Measurements from ENCODE around the gene ADAM33. TPM values are rescaled to one million over a fixed set of nuclear protein-coding genes. Genes with fewer than 3 reads are reported as not detected.

The ADAM33 gene
- total RNA-seq, 2 donors from 2014 or later = 6.7 to 8.1 TPM

- H3K27me3 ChIP-seq = no peaks in the 10 kb centered on the region
- H3K9me3 ChIP-seq = no peaks in the 10 kb centered on the region
- intact Hi-C loops (cut with DNase I) = no loop called here
- H3K4me3 ChIP-seq = no peak overlapping the region
- H3K36me3 ChIP-seq = no peaks in the 10 kb centered on the region
- no peak for TF ChIP-seq CTCF (IDR thresholded peaks at IDR 0.05)
- DNase-seq = no peak
- no peaks in the 10 kb centered on the region for H3K4me1 ChIP-seq
- H3K9ac ChIP-seq (ENCODE audit: low read depth in 2 of 2, low read length in 2 of 2) = no peak overlapping the region
- H3K27ac ChIP-seq = no peak overlapping the region
Observed at GRCh38 chr20:3647473-3647872, 34.3 kb downstream of the ADAM33 start.

- Histone ChIP-seq H3K9ac (ENCODE audit: low read depth in 2 of 2, low read length in 2 of 2) (no peak overlapping the region), H3K27ac (no peak overlapping the region), H3K27me3 (no peaks in the 10 kb centered on the region), H3K9me3 (no peaks in the 10 kb centered on the region), H3K4me3 (no peak overlapping the region), H3K4me1 (no peaks in the 10 kb centered on the region), H3K36me3 (no peaks in the 10 kb centered on the region)
- intact Hi-C loops (cut with DNase I) = no loop called here
- no peak for TF ChIP-seq CTCF (IDR thresholded peaks at IDR 0.05)
- no peak for DNase-seq
Observed at GRCh38 chr20:3646651-3647050, 35.2 kb downstream of the ADAM33 start.

GRCh38 chr20:3646067-3646440, 35.8 kb downstream of the ADAM33 start:
- Histone ChIP-seq H3K4me1 (no peaks in the 10 kb centered on the region), H3K4me3 (no peak overlapping the region), H3K9me3 (no peaks in the 10 kb centered on the region), H3K9ac (ENCODE audit: low read depth in 2 of 2, low read length in 2 of 2) (no peak overlapping the region), H3K27me3 (no peaks in the 10 kb centered on the region), H3K27ac (no peak overlapping the region), H3K36me3 (no peaks in the 10 kb centered on the region)
- TF ChIP-seq CTCF (IDR thresholded peaks at IDR 0.05) = no peak
- no peak for DNase-seq
- intact Hi-C loops (cut with DNase I) = no loop called here

GRCh38 chr20:3645309-3646066, 36.3 kb downstream of the ADAM33 start:
- H3K27ac ChIP-seq = no peak overlapping the region
- H3K9me3 ChIP-seq = no peaks in the 10 kb centered on the region
- H3K9ac ChIP-seq (ENCODE audit: low read depth in 2 of 2, low read length in 2 of 2) = no peak overlapping the region
- H3K4me3 ChIP-seq = no peak overlapping the region
- intact Hi-C loops (cut with DNase I) = no loop called here
- DNase-seq = no peak
- TF ChIP-seq CTCF (IDR thresholded peaks at IDR 0.05) = no peak
- H3K27me3 ChIP-seq = no peaks in the 10 kb centered on the region
- no peaks in the 10 kb centered on the region for H3K36me3 ChIP-seq
- no peaks in the 10 kb centered on the region for H3K4me1 ChIP-seq

- no peaks in the 10 kb centered on the region for H3K4me1 ChIP-seq
- DNase-seq = no peak
- H3K36me3 ChIP-seq = no peaks in the 10 kb centered on the region
- no peak for TF ChIP-seq CTCF (IDR thresholded peaks at IDR 0.05)
- H3K4me3 ChIP-seq = no peak overlapping the region
- intact Hi-C loops (cut with DNase I) = no loop called here
- no peak overlapping the region for H3K27ac ChIP-seq
- no peaks in the 10 kb centered on the region for H3K27me3 ChIP-seq
- H3K9me3 ChIP-seq = no peaks in the 10 kb centered on the region
- no peak overlapping the region for H3K9ac ChIP-seq (ENCODE audit: low read depth in 2 of 2, low read length in 2 of 2)
Observed at GRCh38 chr20:3640259-3640658, 41.6 kb downstream of the ADAM33 start.
